Measurements from ENCODE around the gene FHAD1. TPM values are rescaled to one million over a fixed set of nuclear protein-coding genes. Genes with fewer than 3 reads are reported as not detected.

FHAD1 gene
- total RNA-seq, 1 experiment from 2014 or later: 3.5 TPM

GRCh38 chr1:15220024-15220392 lies 27.0 kb upstream of the FHAD1 start:
- no peak for ATAC-seq
- no peak for DNase-seq (ENCODE audit: low read depth, low spot score)
- POLR2A ChIA-PET: interaction anchor here (0.6 kb wide), 1 partner anchor 93 kb away, joined by 4 read pairs; no protein-coding TSS in a partner anchor

More at GRCh38 chr1:15220024-15220392, 27.0 kb upstream of the FHAD1 start:
- no peaks in the 10 kb centered on the region for H3K79me2 ChIP-seq (ENCODE audit: insufficient read depth, low read length)
- H3K4me3 ChIP-seq (replicated peaks in 1 of 2; ENCODE audit: low read depth in 1 of 2, low read length in 2 of 2): no peak overlapping the region
- no TSS peak for BruUV-seq (replicated peaks)
- ChIA-PET RAD21 (ENCODE audit: low non-redundant PET in 1 of 2, low total read pairs in 2 of 2, uncharacterized antibody in 2 of 2, unreplicated experiment in 2 of 2) (no interaction called here), CTCF (interaction anchor here (0.7 to 0.9 kb wide), 2 partner anchors 104 to 374 kb away, joined by 3 read pairs; no protein-coding TSS in a partner anchor)
- H3K4me1 ChIP-seq (ENCODE audit: control insufficient read depth in 1 of 2, insufficient read depth in 2 of 2, low read length in 2 of 2): peaks cover 10 to 31% of the 10 kb centered on the region in 2 experiments; a peak in 3 of 4 replicates
- no peak overlapping the region for H3K27ac ChIP-seq (ENCODE audit: low read depth, low read length)
- H3K9ac ChIP-seq (ENCODE audit: low read length): no peak overlapping the region
- no peak for TF ChIP-seq YY1 (IDR thresholded peaks at IDR 0.05; ENCODE audit: extremely low read depth, insufficient replicate concordance, low read depth, low read length)
- TF ChIP-seq EZH2phosphoT487 (IDR thresholded peaks at IDR 0.05; ENCODE audit: borderline replicate concordance): no peak
- TF ChIP-seq ZNF274 (IDR thresholded peaks at IDR 0.05; ENCODE audit: low read depth, low read length): no peak
- no peak for TF ChIP-seq TCF7L2 (IDR thresholded peaks at IDR 0.05; ENCODE audit: borderline replicate concordance, extremely low read depth, insufficient read depth, insufficient read length)
- TF ChIP-seq POLR2AphosphoS5 (IDR thresholded peaks at IDR 0.05; ENCODE audit: low read depth, low read length): no peak
- no peak for TF ChIP-seq ELF1 (IDR thresholded peaks at IDR 0.05; ENCODE audit: borderline replicate concordance, low read depth)
- TF ChIP-seq SRF (IDR thresholded peaks at IDR 0.05; ENCODE audit: low read depth): no peak
- no peak for TF ChIP-seq SP1 (IDR thresholded peaks at IDR 0.05; ENCODE audit: low read depth)
- TF ChIP-seq MAX (IDR thresholded peaks at IDR 0.05): no peak
- TF ChIP-seq ZBTB33 (IDR thresholded peaks at IDR 0.05; ENCODE audit: extremely low read depth, insufficient replicate concordance, low read length): no peak
- no peak for TF ChIP-seq POLR2A (IDR thresholded peaks at IDR 0.05; ENCODE audit: borderline replicate concordance, extremely low read depth, insufficient read depth, insufficient read length)
- intact Hi-C loops (cut with micrococcal nuclease): no loop called here
- no peaks in the 10 kb centered on the region for H3K27me3 ChIP-seq (ENCODE audit: insufficient read depth, low read length)
- H3K36me3 ChIP-seq (ENCODE audit: control insufficient read depth in 1 of 2, insufficient read depth in 2 of 2, low read length in 2 of 2): peaks cover 0 to 21% of the 10 kb centered on the region in 2 experiments; a peak in 1 of 4 replicates
- no peaks in the 10 kb centered on the region for H3K9me2 ChIP-seq (ENCODE audit: insufficient read depth)
- no peaks in the 10 kb centered on the region for H3K9me3 ChIP-seq (ENCODE audit: control insufficient read depth in 1 of 2, insufficient read depth in 1 of 2, low read depth in 1 of 2, low read length in 2 of 2)
- no peak overlapping the region for H2AFZ ChIP-seq (ENCODE audit: low read depth, low read length, poor library complexity, severe bottlenecking)
- H3K4me2 ChIP-seq (ENCODE audit: low read length): no peak overlapping the region
- no peaks in the 10 kb centered on the region for H4K20me1 ChIP-seq (ENCODE audit: insufficient read depth)

All from HCT116 (cell line).